Measurements from ENCODE around the gene SMPD4. TPM values are rescaled to one million over a fixed set of nuclear protein-coding genes. Genes with fewer than 3 reads are reported as not detected.
"Not testable (repeated sequence)": the region's sequence is repeated elsewhere in the genome, so short reads cannot be mapped to it uniquely, and the experiment has no call there.

Gene SMPD4
- total and polyA plus RNA-seq, 9 donors: 24.7 to 53.2 (median 39.3) TPM

DNA sequence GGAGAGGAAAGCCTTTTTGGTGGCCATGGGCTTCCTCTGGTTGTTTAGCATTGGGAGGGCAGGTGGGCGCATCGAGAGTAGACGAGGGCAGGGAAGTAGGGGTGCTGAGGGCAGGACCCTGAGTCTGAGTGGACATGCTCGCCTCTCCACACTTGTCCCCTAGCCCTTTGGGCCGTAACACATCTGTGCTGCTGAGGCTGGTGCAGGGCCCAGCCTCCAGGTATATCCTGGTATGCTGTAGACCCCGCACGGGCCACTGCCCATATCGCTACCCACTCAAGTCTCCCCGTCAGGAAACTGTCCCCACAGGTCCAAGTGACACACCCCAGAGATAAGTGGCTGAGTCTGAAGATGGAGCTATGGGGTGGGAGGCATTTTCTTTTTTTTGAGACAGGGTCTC, 22.8 kb downstream of the SMPD4 start:
- intact Hi-C loops (cut with DNase I): loop anchor here in 2 of 4 donors (10.0 kb wide), 1 partner anchor 176 kb away; no protein-coding TSS in a partner anchor
- WGBS, 3 donors: 91 to 92% (median 92%) methylated on average over 9 of the region's 9 CpGs

GRCh38 chr2:130157825-130158514, 23.4 kb downstream of the SMPD4 start:
- H3K36me3 ChIP-seq; DNase-seq; H3K4me1 ChIP-seq (ENCODE audit: insufficient read depth); H3K9me3 ChIP-seq; H3K27me3 ChIP-seq; H3K27ac ChIP-seq; H3K4me3 ChIP-seq: not testable (repeated sequence)
- intact Hi-C loops (cut with DNase I): loop anchor here in 2 of 4 donors (10.0 kb wide), 1 partner anchor 177 kb away; no protein-coding TSS in a partner anchor
- 79 to 81% (median 81%) methylated on average over 13 of the region's 13 CpGs for WGBS, 3 donors

More for the DNA sequence above, 22.8 kb downstream of the SMPD4 start:
- Histone ChIP-seq H3K27ac (no peak overlapping the region), H3K27me3 (no peaks in the 10 kb centered on the region), H3K36me3 (no peaks in the 10 kb centered on the region), H3K4me1 (ENCODE audit: insufficient read depth) (no peaks in the 10 kb centered on the region), H3K9me3 (no peaks in the 10 kb centered on the region), H3K4me3 (no peak overlapping the region)
- DNase-seq: no peak
- TF ChIP-seq EP300 (IDR thresholded peaks at IDR 0.05): no peak
- no peak for TF ChIP-seq POLR2A (IDR thresholded peaks at IDR 0.05)
- no peak for TF ChIP-seq CTCF (IDR thresholded peaks at IDR 0.05)

DNA sequence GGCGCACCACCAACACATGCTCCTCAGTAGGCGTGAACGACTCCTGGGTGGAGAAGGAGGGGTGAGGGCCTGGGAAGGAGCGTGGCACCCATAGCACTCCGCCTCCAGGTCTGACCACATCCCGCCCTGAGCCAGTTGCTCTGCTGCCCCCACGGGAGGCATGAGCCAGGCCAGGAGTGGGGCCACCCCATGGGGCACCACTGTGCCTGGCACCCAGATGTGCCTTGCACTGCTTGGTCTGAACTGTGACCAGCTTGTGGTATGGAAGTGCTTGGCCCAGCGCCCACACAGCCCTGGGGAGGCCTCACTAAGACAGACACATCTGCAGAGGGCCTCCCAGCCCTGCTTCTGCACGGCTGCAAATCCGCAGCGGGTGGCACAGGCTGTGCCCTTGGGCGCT, 24.0 kb downstream of the SMPD4 start:
- intact Hi-C loops (cut with DNase I): loop anchor here in 2 of 4 donors (10.0 kb wide), 1 partner anchor 177 kb away; no protein-coding TSS in a partner anchor

GRCh38 chr2:130156624-130157004, 24.8 kb downstream of the SMPD4 start:
- intact Hi-C loops (cut with DNase I): loop anchor here in 2 of 4 donors (10.0 kb wide), 1 partner anchor 178 kb away; no protein-coding TSS in a partner anchor
- TF ChIP-seq POLR2A (IDR thresholded peaks at IDR 0.05): no peak
- TF ChIP-seq EP300 (IDR thresholded peaks at IDR 0.05): no peak
- no peak for TF ChIP-seq CTCF (IDR thresholded peaks at IDR 0.05)

More for the DNA sequence above, 24.0 kb downstream of the SMPD4 start:
- H3K4me1 ChIP-seq (ENCODE audit: insufficient read depth); H3K27me3 ChIP-seq; H3K9me3 ChIP-seq; H3K27ac ChIP-seq; H3K36me3 ChIP-seq; H3K4me3 ChIP-seq; DNase-seq: not testable (repeated sequence)
- 73 to 81% (median 79%) methylated on average over 6 to 11 of the region's 12 CpGs for WGBS, 3 donors

GRCh38 chr2:130155956-130156623, 25.3 kb downstream of the SMPD4 start:
- not testable (repeated sequence) for H3K4me3 ChIP-seq; H3K9me3 ChIP-seq; H3K4me1 ChIP-seq (ENCODE audit: insufficient read depth); H3K27me3 ChIP-seq; H3K27ac ChIP-seq; H3K36me3 ChIP-seq
- TF ChIP-seq CTCF (IDR thresholded peaks at IDR 0.05): peak in 1 of 3 donors; percentile 23
- peak; percentile 45 to 71 (median 50) for DNase-seq
- 39 to 55% (median 39%) methylated on average over 14 to 16 of the region's 16 CpGs for WGBS, 3 donors
- intact Hi-C loops (cut with DNase I): loop anchor here in 2 of 4 donors (10.0 kb wide), 1 partner anchor 179 kb away; no protein-coding TSS in a partner anchor

More at GRCh38 chr2:130156624-130157004, 24.8 kb downstream of the SMPD4 start:
- Histone ChIP-seq H3K4me1 (ENCODE audit: insufficient read depth) (no peaks in the 10 kb centered on the region), H3K27ac (no peak overlapping the region), H3K9me3 (no peaks in the 10 kb centered on the region), H3K27me3 (no peaks in the 10 kb centered on the region), H3K4me3 (no peak overlapping the region), H3K36me3 (no peaks in the 10 kb centered on the region)
- no peak for DNase-seq
- WGBS, 3 donors: 79 to 85% (median 82%) methylated on average over 9 of the region's 9 CpGs
